Cardiac muscle cell (in vitro differentiated cells and primary cell): ENCODE results near the gene DGUOK. TPM values are rescaled to one million over a fixed set of nuclear protein-coding genes. Genes with fewer than 3 reads are reported as not detected.

Experiments used
- DNase-seq, 2 donors: peaks; one replicate each; pipeline versions ENCODE4 v3.0.0 to v3.0.0-alpha.2; 2010 to 2017; ENCODE audit warnings: low read depth in 1 of 2, low spot score in 1 of 2
- H3K27ac ChIP-seq: fragments of 200-600 bp; sonication (generic); 2 replicates; pipeline ENCODE4 v1.5.1; 2016
- H3K27me3 ChIP-seq: fragments of 200-600 bp; sonication (generic); 2 replicates; pipeline ENCODE4 v1.6.0; 2016; ENCODE audit warnings: control low read depth
- H3K36me3 ChIP-seq: fragments of 200-600 bp; sonication (generic); 2 replicates; pipeline ENCODE4 v1.5.1; 2016; ENCODE audit warnings: control low read depth
- H3K4me1 ChIP-seq: fragments of 200-600 bp; sonication (generic); 2 replicates; pipeline ENCODE4 v1.8.1; 2017; ENCODE audit warnings: low read depth, mild to moderate bottlenecking, mixed run types
- H3K4me3 ChIP-seq: fragments of 200-600 bp; sonication (generic); 2 replicates; pipeline ENCODE4 v1.5.1; 2016; ENCODE audit warnings: mild to moderate bottlenecking
- H3K9me3 ChIP-seq: fragments of 200-600 bp; sonication (generic); 2 replicates; pipeline ENCODE4 v1.5.1; 2017; ENCODE audit warnings: low read depth, mild to moderate bottlenecking, control low read depth
- polyA plus RNA-seq: library from polyadenylated mRNA; unstranded; fragments of >200 nt; fragmentation: Nextera tagmentation; extraction: Ambion mirVana; gene quantifications from 2 replicates; pipeline ENCODE4 v1.2.1, GENCODE V29; 2016
- total RNA-seq: library from RNA; depleted of rRNA; stranded (reverse); fragments of >200 nt; gene quantifications from 2 replicates; pipeline ENCODE4 v1.2.3, GENCODE V29; 2016
- TF ChIP-seq, protein P1 (sequence below): IDR thresholded peaks from 2 replicates; pipeline ENCODE4 v1.5.1; 2012; ENCODE audit warnings: low read depth, mild to moderate bottlenecking, low read length

DGUOK gene
- total and polyA plus RNA-seq, 2 experiments from 2014 or later = 51.9 to 127 TPM

GRCh38 chr2:73981081-73982001 is 54.7 kb downstream of the DGUOK start:
- TF ChIP-seq, protein P1, sequence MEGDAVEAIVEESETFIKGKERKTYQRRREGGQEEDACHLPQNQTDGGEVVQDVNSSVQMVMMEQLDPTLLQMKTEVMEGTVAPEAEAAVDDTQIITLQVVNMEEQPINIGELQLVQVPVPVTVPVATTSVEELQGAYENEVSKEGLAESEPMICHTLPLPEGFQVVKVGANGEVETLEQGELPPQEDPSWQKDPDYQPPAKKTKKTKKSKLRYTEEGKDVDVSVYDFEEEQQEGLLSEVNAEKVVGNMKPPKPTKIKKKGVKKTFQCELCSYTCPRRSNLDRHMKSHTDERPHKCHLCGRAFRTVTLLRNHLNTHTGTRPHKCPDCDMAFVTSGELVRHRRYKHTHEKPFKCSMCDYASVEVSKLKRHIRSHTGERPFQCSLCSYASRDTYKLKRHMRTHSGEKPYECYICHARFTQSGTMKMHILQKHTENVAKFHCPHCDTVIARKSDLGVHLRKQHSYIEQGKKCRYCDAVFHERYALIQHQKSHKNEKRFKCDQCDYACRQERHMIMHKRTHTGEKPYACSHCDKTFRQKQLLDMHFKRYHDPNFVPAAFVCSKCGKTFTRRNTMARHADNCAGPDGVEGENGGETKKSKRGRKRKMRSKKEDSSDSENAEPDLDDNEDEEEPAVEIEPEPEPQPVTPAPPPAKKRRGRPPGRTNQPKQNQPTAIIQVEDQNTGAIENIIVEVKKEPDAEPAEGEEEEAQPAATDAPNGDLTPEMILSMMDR = no peak
- no peaks in the 10 kb centered on the region for H3K36me3 ChIP-seq
- peak in 1 of 2 donors; percentile 30 for DNase-seq
- peaks cover 39% of the 10 kb centered on the region for H3K4me1 ChIP-seq
- H3K9me3 ChIP-seq = no peaks in the 10 kb centered on the region
- peak overlapping the region; percentile 11 for H3K4me3 ChIP-seq
- no peak overlapping the region for H3K27ac ChIP-seq
- H3K27me3 ChIP-seq = peaks cover 34% of the 10 kb centered on the region

- Histone ChIP-seq H3K4me3 (no peak overlapping the region), H3K27me3 (peaks cover 34% of the 10 kb centered on the region), H3K4me1 (peaks cover 46% of the 10 kb centered on the region), H3K36me3 (no peaks in the 10 kb centered on the region), H3K27ac (no peak overlapping the region), H3K9me3 (no peaks in the 10 kb centered on the region)
- DNase-seq = no peak
- TF ChIP-seq, protein P1 = no peak
These were observed 55.5 kb downstream of the DGUOK start for GRCh38 chr2:73982140-73982617.

DNA sequence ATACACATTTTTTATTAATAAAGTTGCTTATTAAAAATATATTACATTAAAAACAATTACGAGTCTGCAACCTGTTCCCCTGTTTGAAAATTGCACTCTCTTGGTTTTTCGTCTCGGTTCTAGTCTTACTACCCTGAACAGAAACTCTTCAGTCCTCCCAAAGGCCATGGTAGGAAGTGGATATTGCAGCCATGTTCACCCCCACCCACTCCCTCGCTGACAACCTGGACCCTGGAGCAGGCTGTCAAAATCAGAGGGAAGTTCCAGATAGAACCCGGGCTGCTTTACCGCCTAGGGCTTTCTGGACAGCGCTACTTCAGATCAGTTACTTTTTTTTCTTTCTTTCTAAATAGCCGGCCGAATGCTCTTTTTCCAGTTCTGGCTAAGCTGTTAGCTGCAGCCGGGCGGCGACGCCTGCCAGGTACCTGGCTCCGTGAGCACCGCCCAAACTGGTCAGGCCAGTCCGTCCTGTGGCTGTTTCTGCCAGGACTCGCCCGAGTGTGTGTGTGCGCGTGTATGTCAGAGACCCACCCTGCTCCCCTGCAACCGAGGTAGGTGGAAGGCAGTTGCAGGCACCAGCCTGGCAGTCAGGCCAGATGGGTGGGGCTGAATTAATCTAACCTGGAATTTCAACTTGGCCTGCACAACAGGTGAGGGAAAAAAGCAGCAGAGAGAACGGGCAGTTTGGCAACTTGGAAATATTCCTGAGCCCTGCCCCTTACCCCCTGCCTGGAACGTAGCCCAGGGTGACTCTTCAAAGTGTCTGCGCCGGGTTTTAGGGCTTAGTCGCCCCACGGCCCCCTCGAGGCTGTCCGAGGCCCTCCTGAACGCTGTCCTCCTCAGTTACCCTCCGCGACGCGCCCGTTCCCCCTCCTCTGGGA is 56.9 kb downstream of the DGUOK start:
- Histone ChIP-seq H3K27ac (no peak overlapping the region), H3K9me3 (no peaks in the 10 kb centered on the region), H3K27me3 (peaks cover 28% of the 10 kb centered on the region), H3K36me3 (no peaks in the 10 kb centered on the region), H3K4me3 (peak overlapping the region; percentile 35), H3K4me1 (peaks cover 59% of the 10 kb centered on the region)
- TF ChIP-seq, protein P1 = no peak
- DNase-seq = peak in 1 of 2 donors; percentile 61

DNA sequence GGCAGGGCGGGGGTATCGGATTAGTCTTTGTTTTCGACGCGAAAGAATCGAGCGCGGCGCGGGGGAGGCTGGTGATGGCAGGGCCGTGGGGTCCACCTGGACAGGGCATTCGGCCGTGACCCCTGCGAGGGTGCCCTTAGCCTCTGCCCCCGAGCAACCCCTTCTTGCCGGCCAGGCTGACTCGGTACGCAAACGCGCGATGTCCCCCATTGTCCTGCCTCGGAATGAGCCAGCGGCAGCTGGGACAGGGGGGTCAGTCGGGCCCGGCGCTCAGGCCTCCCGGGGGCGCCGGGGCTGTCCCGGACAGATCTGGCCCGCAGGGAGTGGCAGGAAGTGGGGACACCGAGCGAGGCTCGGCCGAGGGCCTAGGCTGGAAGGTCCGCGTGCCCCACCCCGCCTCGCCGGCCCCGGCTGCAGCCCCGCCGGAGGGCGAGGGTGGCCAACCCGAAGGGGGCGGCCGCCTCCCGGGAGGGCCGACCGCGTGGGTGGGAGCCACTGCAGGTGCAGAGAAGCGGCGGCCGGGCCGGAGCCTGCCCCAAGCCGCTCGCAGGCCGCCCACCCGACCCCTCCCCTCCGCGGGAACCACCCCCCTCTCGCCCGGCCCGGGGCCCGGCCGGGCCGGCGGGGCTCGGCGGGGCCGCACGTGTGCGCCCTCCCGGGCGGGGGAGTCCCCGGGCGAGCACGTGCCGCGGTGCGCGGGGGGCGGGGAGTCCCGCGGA is 57.7 kb downstream of the DGUOK start, which contains the start of gene TET3:
Gene TET3, plus strand, starts transcription at position 708 of the 719 bp plus-strand sequence. CDS start 1,494 bp downstream, outside the sequence.
- peaks cover 59% of the 10 kb centered on the region for H3K4me1 ChIP-seq
- H3K27me3 ChIP-seq = peaks cover 20% of the 10 kb centered on the region
- H3K36me3 ChIP-seq = no peaks in the 10 kb centered on the region

More for the DNA sequence above, 57.7 kb downstream of the DGUOK start, which contains the start of gene TET3:
- Histone ChIP-seq H3K9me3 (no peaks in the 10 kb centered on the region), H3K27ac (peak within 1 kb of the TSS; percentile 74), H3K4me3 (peak within 1 kb of the TSS; percentile 42)
- DNase-seq = peak in 1 of 2 donors; percentile 76
- TF ChIP-seq, protein P1 = no peak
